Natural killer cell (primary cell): Measurements from ENCODE around the gene COQ9. TPM values are rescaled to one million over a fixed set of nuclear protein-coding genes. Genes with fewer than 3 reads are reported as not detected.
"Not testable (repeated sequence)": the region's sequence is repeated elsewhere in the genome, so short reads cannot be mapped to it uniquely, and the experiment has no call there.

Experiments
- ATAC-seq, 3 donors: fragments of 150-1000 bp in 2 of 3; fragments of 200-7000 bp in 1 of 3; cut with Tn5 transposase; 1 replicate in 1 of 3; 2 replicates in 2 of 3; pipeline ENCODE4 v1.10.0; 2021; ENCODE audit warnings: mild to moderate bottlenecking in 2 of 3, moderate library complexity in 2 of 3
- DNase-seq, 2 donors: peaks; one replicate each; pipeline versions ENCODE4 v3.0.0 to v3.0.0-alpha.2; 2013 to 2021; ENCODE audit warnings: mixed read lengths in 1 of 2
- H3K27ac ChIP-seq: one replicate; pipeline ENCODE4 v1.5.1; 2013; ENCODE audit warnings: mild to moderate bottlenecking, low read length
- H3K27me3 ChIP-seq: one replicate; pipeline ENCODE4 v1.6.1; 2013; ENCODE audit warnings: low read length; ENCODE audit not compliant: control insufficient read depth, insufficient read depth
- H3K36me3 ChIP-seq: one replicate; pipeline ENCODE4 v1.6.1; 2013; ENCODE audit warnings: low read length; ENCODE audit not compliant: control insufficient read depth, insufficient read depth
- H3K4me1 ChIP-seq: one replicate; pipeline ENCODE4 v1.6.1; 2013; ENCODE audit warnings: low read length; ENCODE audit not compliant: control insufficient read depth, insufficient read depth
- H3K4me3 ChIP-seq: one replicate; pipeline ENCODE4 v1.5.1; 2013; ENCODE audit warnings: low read length
- H3K9me3 ChIP-seq: one replicate; pipeline ENCODE4 v1.6.1; 2013; ENCODE audit warnings: low read length; ENCODE audit not compliant: control insufficient read depth, insufficient read depth
- H3K27ac Mint-ChIP-seq, 2 donors: one replicate each; pipeline ENCODE4 v1.8.0; 2022; ENCODE audit warnings: mild to moderate bottlenecking in 2 of 2, mixed read lengths in 2 of 2, moderate library complexity in 1 of 2
- H3K27me3 Mint-ChIP-seq, 2 donors: one replicate each; pipeline ENCODE4 v1.8.0; 2022; ENCODE audit warnings: low read depth in 2 of 2, mixed read lengths in 2 of 2
- H3K36me3 Mint-ChIP-seq: one replicate; pipeline ENCODE4 v1.8.0; 2022; ENCODE audit warnings: mixed read lengths
- H3K4me1 Mint-ChIP-seq, 2 donors: one replicate each; pipeline ENCODE4 v1.8.0; 2022; ENCODE audit warnings: mixed read lengths in 2 of 2
- H3K4me3 Mint-ChIP-seq: one replicate; pipeline ENCODE4 v1.8.0; 2022; ENCODE audit warnings: mild to moderate bottlenecking, moderate library complexity, mixed read lengths
- H3K9me3 Mint-ChIP-seq, 2 donors: one replicate each; pipeline ENCODE4 v1.8.0; 2022; ENCODE audit warnings: mixed read lengths in 2 of 2
- CTCF ChIP-seq: fragments of 200-600 bp; IDR thresholded peaks from one replicate; pipeline ENCODE4 v1.8.0; 2022; ENCODE audit warnings: antibody characterized with exemption
- WGBS: methylation state at CpG from one replicate; pipeline ENCODE4 v1.1.7; 2013; ENCODE audit warnings: missing lambda C conversion rate; ENCODE audit not compliant: insufficient coverage; 5-methylcytosine and 5-hydroxymethylcytosine counted together
- intact Hi-C: fragments of 100-400 bp; cut with micrococcal nuclease; formaldehyde crosslinking; loops from one replicate; pipeline ENCODE4 v1.14.2; 2022
- total RNA-seq, 4 donors: library from RNA; stranded (reverse); fragments of 120-200 nt in 1 of 4; gene quantifications; one replicate each; pipeline versions ENCODE4 v1.2.3 to v1.2.4, GENCODE V29; 2013 to 2022

The COQ9 gene
- total RNA-seq, 3 donors from 2014 or later (not counting 1 experiment from before 2014, with no cell fraction given) = 16.9 to 30.2 (median 18.3) TPM

- intact Hi-C loops = no loop called here
- Mint-ChIP-seq H3K4me3 (no peak overlapping the region), H3K36me3 (peaks cover 20% of the 10 kb centered on the region), H3K9me3 (no peaks in the 10 kb centered on the region), H3K27ac (no peak overlapping the region), H3K4me1 (no peaks in the 10 kb centered on the region), H3K27me3 (no peaks in the 10 kb centered on the region)
- Histone ChIP-seq H3K9me3 (peaks cover under 1% of the 10 kb centered on the region), H3K27me3 (no peaks in the 10 kb centered on the region), H3K4me3 (no peak overlapping the region), H3K27ac (no peak overlapping the region), H3K36me3 (peaks cover 77% of the 10 kb centered on the region), H3K4me1 (no peaks in the 10 kb centered on the region)
- ATAC-seq (no peak), DNase-seq (peak in 1 of 2 donors; percentile 55)
- WGBS = 84% methylated on average over 2 of the region's 2 CpGs
- TF ChIP-seq CTCF = no peak
Measured at GRCh38 chr16:57434003-57434402, 13.3 kb upstream of the COQ9 start.

- peaks cover 31% of the 10 kb centered on the region for H3K36me3 Mint-ChIP-seq
- H3K4me1 ChIP-seq = no peaks in the 10 kb centered on the region
- H3K36me3 ChIP-seq = peaks cover 69% of the 10 kb centered on the region
- ATAC-seq (no peak), DNase-seq (no peak)
- H3K27ac Mint-ChIP-seq = no peak overlapping the region
- H3K27ac ChIP-seq = no peak overlapping the region
- peaks cover 0 to 6% of the 10 kb centered on the region in 2 donors for H3K9me3 Mint-ChIP-seq
- no peak for TF ChIP-seq CTCF
- H3K27me3 Mint-ChIP-seq = no peaks in the 10 kb centered on the region
- no peak overlapping the region for H3K4me3 ChIP-seq
- no peak overlapping the region for H3K4me3 Mint-ChIP-seq
- intact Hi-C loops = no loop called here
- no peaks in the 10 kb centered on the region for H3K27me3 ChIP-seq
- 100% methylated on average over 1 of the region's 1 CpG for WGBS
- peaks cover 17% of the 10 kb centered on the region for H3K9me3 ChIP-seq
- no peaks in the 10 kb centered on the region for H3K4me1 Mint-ChIP-seq
Measured at GRCh38 chr16:57435838-57436237, 11.4 kb upstream of the COQ9 start.

- not testable (repeated sequence) for H3K27me3 Mint-ChIP-seq
Measured at GRCh38 chr16:57439947-57440346, 7.3 kb upstream of the COQ9 start.

GRCh38 chr16:57440551-57440950, 6.7 kb upstream of the COQ9 start:
- intact Hi-C loops, H3K4me1 ChIP-seq, H3K27ac Mint-ChIP-seq, H3K9me3 Mint-ChIP-seq, H3K27me3 ChIP-seq, H3K27me3 Mint-ChIP-seq, H3K4me1 Mint-ChIP-seq, H3K4me3 Mint-ChIP-seq, ATAC-seq, H3K27ac ChIP-seq, H3K4me3 ChIP-seq, DNase-seq: not testable (repeated sequence)
- peaks cover 23% of the 10 kb centered on the region for H3K36me3 ChIP-seq
- H3K9me3 ChIP-seq = peaks cover 17% of the 10 kb centered on the region
- 95% methylated on average over 6 of the region's 8 CpGs for WGBS
- H3K36me3 Mint-ChIP-seq = peaks cover 35% of the 10 kb centered on the region

More at GRCh38 chr16:57439947-57440346, 7.3 kb upstream of the COQ9 start:
- peaks cover 17% of the 10 kb centered on the region for H3K9me3 ChIP-seq
- WGBS = 99% methylated on average over 7 of the region's 8 CpGs
- H3K4me3 Mint-ChIP-seq, H3K4me3 ChIP-seq, H3K27ac ChIP-seq, H3K4me1 ChIP-seq, intact Hi-C loops, H3K4me1 Mint-ChIP-seq, H3K27me3 ChIP-seq, H3K9me3 Mint-ChIP-seq, H3K27ac Mint-ChIP-seq, ATAC-seq, DNase-seq: not testable (repeated sequence)
- peaks cover 35% of the 10 kb centered on the region for H3K36me3 Mint-ChIP-seq
- peaks cover 29% of the 10 kb centered on the region for H3K36me3 ChIP-seq
